A549 treated with CORT108297 at 1 μM for 4 hours (cell line): Measurements from ENCODE around the gene UPF2. TPM values are rescaled to one million over a fixed set of nuclear protein-coding genes. Genes with fewer than 3 reads are reported as not detected.

ENCODE experiments used
- total RNA-seq: library from RNA; stranded (reverse); fragments of 200-300 nt; extraction: Qiagen RNA extraction; gene quantifications from 5 replicates; pipeline ENCODE4 v1.2.3, GENCODE V29; 2022

Gene UPF2
- 14.4 to 19.7 TPM (median 15.4 TPM) in 5 replicates for total RNA-seq

DNA sequence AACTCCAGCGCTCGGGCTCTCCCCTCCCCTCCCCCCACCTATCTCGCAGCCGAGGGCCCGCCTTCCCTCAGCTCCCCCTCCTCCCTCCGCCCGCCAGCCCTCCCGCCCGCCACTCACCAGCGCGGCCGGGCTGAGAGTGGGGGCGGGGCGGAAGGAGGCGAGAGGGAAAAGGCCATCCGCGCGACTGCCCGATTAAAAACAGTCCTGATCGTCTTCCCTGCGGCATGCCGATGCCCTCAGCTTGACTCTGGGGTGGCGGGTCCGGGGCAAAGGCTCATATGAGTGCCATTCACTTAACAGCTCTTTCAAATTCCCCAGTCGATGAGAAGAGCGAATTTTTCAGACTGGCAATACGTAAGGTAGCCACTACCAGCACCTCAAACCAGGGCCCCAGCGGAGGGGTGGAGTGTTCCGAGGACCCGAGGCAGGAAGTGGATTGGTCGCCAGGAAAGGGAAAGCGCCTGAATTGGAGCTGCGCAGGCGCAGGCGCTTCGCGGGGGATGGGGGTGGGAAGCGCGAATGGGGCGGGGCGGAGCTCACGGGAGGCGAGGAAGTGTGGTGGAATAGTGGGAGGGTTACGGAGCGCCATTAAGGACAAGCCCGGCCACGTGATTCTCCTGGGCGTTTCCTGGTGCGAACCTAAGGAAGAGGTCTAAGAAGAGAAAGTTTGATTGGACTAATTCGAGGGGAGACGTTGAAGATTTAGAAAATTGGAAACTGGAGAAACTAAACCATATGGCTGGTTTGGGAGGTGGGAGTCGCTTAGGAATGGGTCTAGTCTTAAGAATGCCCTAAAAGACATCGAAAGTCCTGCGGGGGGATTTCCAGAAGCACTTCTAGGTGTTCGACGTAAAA lies at the start of gene UPF2:
TSS of gene UPF2 (minus strand) at position 13 of the 855 bp plus-strand sequence. CDS start 7,386 bp downstream, outside the sequence.

DNA sequence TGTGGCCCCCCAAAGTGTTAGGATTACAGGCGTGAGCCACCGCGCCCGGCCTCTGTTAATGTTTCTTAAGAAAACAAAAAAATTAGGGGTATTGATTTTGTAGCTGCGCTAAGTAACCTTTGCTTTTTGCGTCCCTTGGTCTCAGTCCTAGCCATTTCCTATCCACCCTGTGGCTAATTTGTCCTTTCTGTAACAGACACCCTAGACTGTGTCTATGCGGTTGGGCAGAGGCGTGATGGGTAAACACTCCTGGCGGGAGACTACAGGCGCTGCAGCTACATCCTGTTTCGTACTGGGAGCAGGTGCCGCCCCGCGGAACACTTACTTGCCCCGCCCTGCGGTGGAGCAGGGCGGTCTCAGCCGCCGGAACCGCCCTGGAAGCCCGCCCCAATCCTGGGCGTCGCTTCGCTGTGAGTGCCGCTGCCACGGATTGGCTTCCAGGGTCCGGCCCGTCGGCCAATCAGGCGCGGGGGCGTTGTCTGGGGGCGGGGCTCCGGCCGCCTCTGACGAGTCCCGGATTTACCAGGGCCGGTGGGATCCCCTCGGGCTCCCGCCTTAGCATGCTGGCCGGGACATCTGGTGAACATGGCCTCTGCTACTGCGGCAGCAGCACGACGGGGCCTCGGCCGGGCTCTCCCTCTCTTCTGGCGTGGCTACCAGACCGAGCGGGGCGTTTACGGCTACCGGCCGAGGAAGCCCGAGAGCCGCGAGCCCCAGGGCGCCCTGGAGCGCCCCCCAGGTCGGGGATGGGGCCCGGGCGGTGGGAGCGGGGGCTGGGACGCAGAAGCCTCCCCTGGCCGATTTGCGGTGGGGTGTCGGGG lies 26.1 kb upstream of the UPF2 start, which contains the start of gene DHTKD1:
TSS of gene DHTKD1 (plus strand) at position 506 of the 821 bp plus-strand sequence. CDS start at position 586, 80 bp downstream.

Other genes with a start within 250 kb of the UPF2 start
- 28.1 to 42.6 TPM (median 39.2 TPM) in 5 replicates for gene PROSER2, start 219.5 kb downstream of the UPF2 start, total RNA-seq
- 6.6 to 9.7 TPM (median 8.9 TPM) in 5 replicates for gene DHTKD1, start 26.1 kb upstream of the UPF2 start, total RNA-seq
- gene SEC61A2, start 86.9 kb upstream of the UPF2 start, total RNA-seq, result 11.4 to 13.0 TPM (median 12.6 TPM) in 5 replicates
- gene NUDT5, start 153.1 kb upstream of the UPF2 start, total RNA-seq, result 124 to 167 TPM (median 132 TPM) in 5 replicates
- 120 to 192 TPM (median 128 TPM) in 5 replicates for gene CDC123, start 153.4 kb upstream of the UPF2 start, total RNA-seq